K562 (cell line): ENCODE measurements around the gene IGFBPL1. TPM values are rescaled to one million over a fixed set of nuclear protein-coding genes. Genes with fewer than 3 reads are reported as not detected.

Experiments used
- ATAC-seq: fragments of 200-7000 bp; cut with Tn5 transposase; 3 replicates; pipeline ENCODE4 v1.9.1; 2020; ENCODE audit warnings: moderate library complexity
- BruUV-seq: library from RNA; stranded (reverse); fragments of 400-500 nt; replicated peaks from 2 replicates; lab custom pipeline; 2021; lab: Mats Ljungman, UMichigan
- CTCF ChIA-PET: fragments of 300-600 bp; formaldehyde crosslinking; extraction: SDS; loops from one replicate; lab custom pipeline; 2021; ENCODE audit warnings: low intra/inter-chr PET ratio; lab: Yijun Ruan, JAX
- POLR2A ChIA-PET: fragments of 300-600, 350-650 bp; sonication (Branson Sonifier 250); formaldehyde crosslinking; extraction: SDS; loops from one replicate; lab custom pipeline; 2021; ENCODE audit warnings: antibody characterized with exemption, inconsistent platforms; lab: Yijun Ruan, JAX
- DNase-seq, 4 experiments: peaks; one replicate each; pipeline versions ENCODE4 v3.0.0 to v3.0.0-alpha.2; 2011 to 2018; ENCODE audit warnings: low spot score in 3 of 4, mixed read lengths in 3 of 4; ENCODE audit errors: extremely low read depth in 1 of 4
- FAIRE-seq: peaks from 2 replicates; lab custom pipeline; 2011; peaks lifted over from hg19 to GRCh38; lab: Jason Lieb, UNC
- H2AFZ ChIP-seq: 2 replicates; pipeline ENCODE4 v1.6.0; 2011; ENCODE audit warnings: low read depth, low read length, control low read depth, inconsistent platforms
- H3K27ac ChIP-seq: fragments of 200-600 bp; 3 replicates; pipeline ENCODE4 v1.8.0; 2011; ENCODE audit warnings: low read depth, mild to moderate bottlenecking, control low read depth, inconsistent platforms, low read length, moderate library complexity, mixed read lengths; ENCODE audit errors: extremely low read depth
- H3K27me3 ChIP-seq, 2 experiments: fragments of 300-600 bp in 1 of 2; 2 replicates in 1 of 2; 3 replicates in 1 of 2; pipeline versions ENCODE4 v1.6.0 to v1.8.0; 2011; ENCODE audit warnings: inconsistent platforms in 2 of 2, low read length in 2 of 2, mild to moderate bottlenecking in 1 of 2, mixed read lengths in 1 of 2, moderate library complexity in 1 of 2; ENCODE audit not compliant: control insufficient read depth in 2 of 2, insufficient read depth in 2 of 2
- H3K36me3 ChIP-seq: fragments of 300-600 bp; 3 replicates; pipeline ENCODE4 v1.8.0; 2011; ENCODE audit warnings: mild to moderate bottlenecking, low read length, inconsistent platforms; ENCODE audit not compliant: control insufficient read depth, insufficient read depth
- H3K4me1 ChIP-seq, 2 experiments: fragments of 200-600 bp in 1 of 2; replicated peaks in 1 of 2; 2 replicates in 1 of 2; 3 replicates in 1 of 2; pipeline versions ENCODE4 v1.5.1 to v1.8.0; 2011; ENCODE audit warnings: inconsistent platforms in 2 of 2, low read length in 2 of 2, mild to moderate bottlenecking in 1 of 2, mixed read lengths in 1 of 2, moderate library complexity in 1 of 2; ENCODE audit not compliant: control insufficient read depth in 2 of 2, insufficient read depth in 2 of 2
- H3K4me2 ChIP-seq: 2 replicates; pipeline ENCODE4 v1.6.1; 2011; ENCODE audit warnings: low read length, control low read depth, inconsistent platforms, mixed read lengths; ENCODE audit not compliant: insufficient read depth
- H3K4me3 ChIP-seq: fragments of 200-600 bp; sonication (generic), shearing (Covaris generic); 2 replicates; pipeline ENCODE4 v1.5.1; 2016; ENCODE audit warnings: control low read depth, inconsistent platforms
- H3K79me2 ChIP-seq: fragments of 200-600 bp; 3 replicates; pipeline ENCODE4 v1.8.0; 2011; ENCODE audit warnings: low read length, inconsistent platforms; ENCODE audit not compliant: control insufficient read depth, insufficient read depth
- H3K9ac ChIP-seq, 2 experiments: 2 replicates each; pipeline versions ENCODE4 v1.6.0 to v1.6.1; 2011; ENCODE audit warnings: low read depth in 2 of 2, low read length in 2 of 2, control low read depth in 1 of 2, inconsistent platforms in 1 of 2, mild to moderate bottlenecking in 1 of 2, mixed read lengths in 1 of 2; ENCODE audit not compliant: insufficient read depth in 1 of 2
- H3K9me1 ChIP-seq: one replicate; pipeline ENCODE4 v1.6.0; 2011; ENCODE audit warnings: inconsistent platforms, mild to moderate bottlenecking, low read length, moderate library complexity; ENCODE audit not compliant: control insufficient read depth, insufficient read depth
- H3K9me3 ChIP-seq: replicated peaks from 2 replicates; pipeline ENCODE4 v1.5.1; 2011; ENCODE audit warnings: low read depth, low read length, inconsistent platforms; ENCODE audit not compliant: control insufficient read depth, insufficient read depth
- H4K20me1 ChIP-seq: replicated peaks from 2 replicates; pipeline ENCODE4 v1.6.1; 2011; ENCODE audit warnings: low read length, inconsistent platforms, mixed read lengths; ENCODE audit not compliant: control insufficient read depth, insufficient read depth
- CREB3 ChIP-seq: fragments of 450-650 bp; conservative IDR thresholded peaks from 2 replicates; pipeline ENCODE4 v1.6.1; 2016; ENCODE audit warnings: missing genetic modification characterization, low read depth, mild to moderate bottlenecking, missing compliant biosample characterization, moderate library complexity
- FOXK1 ChIP-seq: sonication (generic); formaldehyde crosslinking; IDR thresholded peaks from 2 replicates; pipeline ENCODE4 v1.8.0; 2022; ENCODE audit warnings: missing genetic modification reagents, mild to moderate bottlenecking, borderline replicate concordance
- GTF2B ChIP-seq: IDR thresholded peaks from 2 replicates; pipeline ENCODE4 v1.6.1; 2011; ENCODE audit not compliant: insufficient read length; ENCODE audit errors: extremely low read depth
- RFX7 ChIP-seq: fragments of 250-450 bp; sonication (Bioruptor Pico); IDR thresholded peaks from 2 replicates; pipeline ENCODE4 v1.5.1; 2021; ENCODE audit warnings: mild to moderate bottlenecking
- RNF2 ChIP-seq: sonication (generic); IDR thresholded peaks from 2 replicates; pipeline ENCODE4 v1.6.1; 2016
- THAP12 ChIP-seq: fragments of 250-450 bp; sonication (Bioruptor Pico); IDR thresholded peaks from 2 replicates; pipeline ENCODE4 v1.9.0; 2021; ENCODE audit warnings: mild to moderate bottlenecking, inconsistent platforms
- ZFP36 ChIP-seq: fragments of 150-350 bp; IDR thresholded peaks from 2 replicates; pipeline ENCODE4 v1.6.1; 2018; ENCODE audit warnings: low read length, low read depth; ENCODE audit not compliant: partially characterized antibody
- ZNF589 ChIP-seq: fragments of 200-800 bp; sonication (Bioruptor generic); IDR thresholded peaks from 2 replicates; pipeline ENCODE4 v1.6.1; 2016; ENCODE audit warnings: low read depth, missing genetic modification characterization, missing compliant biosample characterization
- ZNF639 ChIP-seq, 2 experiments: fragments of 200-800 bp in 1 of 2; sonication (Bioruptor generic) in 1 of 2; sonication (generic) in 1 of 2; formaldehyde crosslinking in 1 of 2; IDR thresholded peaks in 1 of 2; conservative IDR thresholded peaks in 1 of 2; 2 replicates each; pipeline versions ENCODE4 v1.5.0 to v1.6.1; 2016 to 2020; ENCODE audit warnings: missing compliant biosample characterization in 1 of 2, missing genetic modification characterization in 1 of 2, missing genetic modification reagents in 1 of 2
- WGBS: fragments of 100-300 bp; shearing (Covaris generic); methylation state at CpG from one replicate; pipeline ENCODE4 v1.1.6; 2016; ENCODE audit warnings: low coverage, mixed read lengths; ENCODE audit not compliant: insufficient coverage; ENCODE audit errors: missing lambda C conversion rate; 5-methylcytosine and 5-hydroxymethylcytosine counted together
- in situ Hi-C: fragments of 300-500 bp; cut with MboI; formaldehyde crosslinking; loops from 4 replicates; pipeline ENCODE4 v1.15.0; 2018; ENCODE audit warnings: inconsistent platforms, mixed read lengths
- intact Hi-C: fragments of 100-400 bp; cut with micrococcal nuclease; formaldehyde crosslinking; loops from 2 replicates; pipeline ENCODE4 v1.14.2; 2022
- polyA plus RNA-seq, 8 experiments: library from polyadenylated mRNA; depleted of rRNA in 4 of 8; stranded (reverse) in 5 of 8; unstranded in 3 of 8; fragments of >200 nt; fragmentation: Nextera tagmentation in 2 of 8; fragmentation: Illumina TruSeq in 1 of 8; extraction: Ambion mirVana in 2 of 8; extraction: Trizol in 1 of 8; gene quantifications; 2 replicates each; pipeline versions ENCODE4 v1.2.1 to v1.2.3, GENCODE V29; 2011 to 2014; ENCODE audit warnings: inconsistent platforms in 1 of 8, missing spikeins in 1 of 8
- total RNA-seq, 7 experiments: library from RNA; depleted of rRNA in 6 of 7; stranded (reverse); fragments of >200 nt in 6 of 7; fragmentation: Illumina TruSeq in 2 of 7; extraction: Trizol in 2 of 7; gene quantifications; 2 replicates each; pipeline versions ENCODE4 v1.2.1 to v1.2.3, GENCODE V29; 2011 to 2021; ENCODE audit warnings: low replicate concordance in 1 of 7

The IGFBPL1 gene
- total and polyA plus RNA-seq, 9 of the 15 experiments (the other 6 are each of a cell fraction or from before 2014, with no cell fraction given) = not detected

DNA sequence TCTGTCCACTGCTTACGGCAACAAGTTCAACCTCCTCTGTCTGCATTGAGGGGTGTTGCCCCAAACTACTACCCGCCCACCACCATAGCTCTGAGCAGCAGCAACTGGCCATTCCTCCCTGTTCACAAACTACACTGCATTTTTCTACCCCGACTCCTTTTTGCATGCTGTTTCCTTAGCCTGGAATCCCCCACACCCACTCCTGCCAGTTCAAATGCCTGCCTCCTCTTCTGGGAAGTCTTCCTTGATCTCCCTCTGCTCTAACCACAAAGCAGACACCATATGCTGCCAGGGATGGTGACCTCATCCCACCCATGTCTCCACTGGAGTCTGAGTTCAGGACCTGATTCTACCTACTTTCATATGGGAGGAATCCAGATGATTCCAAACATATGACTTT, 18.5 kb downstream of the IGFBPL1 start:
- POLR2A ChIA-PET = no interaction called here
- TF ChIP-seq ZFP36 = peak; percentile 79
- no peak for TF ChIP-seq RFX7 (CRISPR knock-in tag)
- TF ChIP-seq FOXK1 = 0 out of 2 replicates have a peak, but pooled peaks have one; percentile 33
- CTCF ChIA-PET = no interaction called here
- in situ Hi-C loops (no loop called here), intact Hi-C loops (loop anchor here (5.0 kb wide), 1 partner anchor 478 kb away; no protein-coding TSS in a partner anchor)
- H3K79me2 ChIP-seq = no peaks in the 10 kb centered on the region
- H3K4me1 ChIP-seq = no peaks in the 10 kb centered on the region
- peaks cover 4% of the 10 kb centered on the region; the same call in 1 of the 2 replicates for H4K20me1 ChIP-seq
- H3K9ac ChIP-seq = no peak overlapping the region
- H3K9me1 ChIP-seq = no peaks in the 10 kb centered on the region
- no peaks in the 10 kb centered on the region for H3K9me3 ChIP-seq
- H2AFZ ChIP-seq = no peak overlapping the region
- H3K4me2 ChIP-seq = no peak overlapping the region
- H3K27me3 ChIP-seq = peaks cover 49 to 63% of the 10 kb centered on the region in 2 experiments
- no peak overlapping the region for H3K4me3 ChIP-seq
- ATAC-seq = no peak
- 3% methylated on average over 3 of the region's 3 CpGs for WGBS
- no TSS peak for BruUV-seq
- FAIRE-seq = no peak
- H3K27ac ChIP-seq = no peak overlapping the region
- DNase-seq = no peak
- H3K36me3 ChIP-seq = no peaks in the 10 kb centered on the region

GRCh38 chr9:38404314-38404713, 19.9 kb downstream of the IGFBPL1 start:
- no peak for FAIRE-seq
- no peak for DNase-seq
- Histone ChIP-seq H4K20me1 (no peaks in the 10 kb centered on the region; the same call in none of the 2 replicates), H3K9me3 (no peaks in the 10 kb centered on the region), H3K27me3 (peaks cover 41 to 54% of the 10 kb centered on the region in 2 experiments), H3K4me3 (no peak overlapping the region), H3K36me3 (no peaks in the 10 kb centered on the region), H2AFZ (no peak overlapping the region), H3K4me2 (no peak overlapping the region), H3K9me1 (no peaks in the 10 kb centered on the region), H3K4me1 (no peaks in the 10 kb centered on the region; a peak in 2 of 5 replicates), H3K27ac (no peak overlapping the region), H3K79me2 (no peaks in the 10 kb centered on the region), H3K9ac (no peak overlapping the region)
- CTCF ChIA-PET = no interaction called here
- in situ Hi-C loops = no loop called here
- POLR2A ChIA-PET = interaction anchor here (0.5 to 1.1 kb wide), 5 partner anchors 11 to 459 kb away, joined by 3 to 5 read pairs (median 4); no protein-coding TSS in a partner anchor
- intact Hi-C loops = no loop called here
- WGBS = 2% methylated on average over 6 of the region's 6 CpGs
- no peak for ATAC-seq
- no TSS peak for BruUV-seq
- TF ChIP-seq THAP12 (CRISPR knock-in tag) = no peak
- TF ChIP-seq ZNF639 (CRISPR knock-in tag; conservative IDR thresholded peaks at IDR 0.05 in 1 of 2, IDR thresholded peaks at IDR 0.05 in 1 of 2) = no peak
- TF ChIP-seq CREB3 (tag) = no peak
- TF ChIP-seq RNF2 = no peak
- no peak for TF ChIP-seq GTF2B
- no peak for TF ChIP-seq ZNF589 (CRISPR knock-in tag)
